Measurements from ENCODE around the gene MCAT.

MCAT gene

DNA sequence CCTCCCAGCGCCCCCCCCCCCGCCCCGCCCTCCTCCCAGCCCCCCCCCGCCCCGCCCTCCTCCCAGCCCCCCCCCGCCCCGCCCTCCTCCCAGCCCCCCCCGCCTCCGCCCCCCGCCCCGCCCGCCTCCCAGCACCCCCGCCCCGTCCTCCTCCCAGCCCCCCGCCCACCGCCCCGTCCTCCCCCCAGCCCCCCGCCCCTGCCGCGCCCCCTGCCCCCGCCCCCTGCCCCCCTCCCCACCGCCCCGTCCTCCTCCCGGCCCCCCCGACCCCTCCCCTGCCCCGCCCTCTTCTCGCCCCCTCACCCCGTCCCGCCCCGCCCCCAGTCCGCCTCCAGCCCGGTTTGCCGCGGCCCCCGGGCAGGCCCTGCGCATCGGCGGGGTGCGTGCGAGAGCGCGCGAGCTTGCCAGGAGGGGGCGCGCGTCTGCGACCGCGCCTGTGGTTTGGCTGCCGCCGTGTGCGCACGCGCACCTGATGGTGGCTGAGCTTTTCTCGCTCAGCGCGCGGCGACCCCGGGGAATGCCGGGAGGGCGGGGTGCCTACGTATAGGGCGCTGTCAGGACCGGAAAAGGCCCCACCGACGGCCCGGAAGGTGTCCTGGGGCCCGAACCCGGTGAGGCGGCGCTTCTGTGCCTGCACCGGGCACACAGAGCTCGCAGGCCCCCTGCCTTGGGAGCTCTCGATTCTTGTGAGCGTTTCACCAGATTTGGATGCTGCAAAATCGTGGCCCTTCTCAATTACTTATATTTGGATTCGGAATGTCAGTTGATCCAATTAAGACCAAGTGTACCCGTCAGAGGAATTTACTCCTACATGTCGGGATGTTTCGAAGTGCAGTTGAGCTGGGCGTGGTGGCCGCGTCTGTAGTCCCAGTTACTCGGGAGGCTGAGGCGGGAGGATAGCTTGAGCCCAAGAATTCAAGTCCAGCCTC is 44.2 kb upstream of the MCAT start:
- Histone ChIP-seq H3K4me2 (ENCODE audit: low read depth, low read length) (peak overlapping the region; percentile 88), H3K9me2 (replicated peaks; ENCODE audit: insufficient read depth, low read length) (no peaks in the 10 kb centered on the region), H3K4me1 (ENCODE audit: low read length) (peaks cover 6% of the 10 kb centered on the region), H3K27ac (ENCODE audit: low read length) (peak overlapping the region; percentile 77), H3K9ac (ENCODE audit: low read length) (peak overlapping the region; percentile 65), H3K4me3 (ENCODE audit: low read length) (peak overlapping the region; percentile 75), H4K20me1 (ENCODE audit: insufficient read depth, low read length) (no peaks in the 10 kb centered on the region), H3K27me3 (replicated peaks; ENCODE audit: insufficient read depth, low read length) (peaks cover 12% of the 10 kb centered on the region; the same call in 1 of the 2 replicates), H3K36me3 (replicated peaks; ENCODE audit: insufficient read depth, low read length) (no peaks in the 10 kb centered on the region), H3F3A (ENCODE audit: insufficient read depth, low read length) (peaks cover 7% of the 10 kb centered on the region), H3K9me3 (replicated peaks; ENCODE audit: insufficient read depth, low read length) (no peaks in the 10 kb centered on the region), H2AFZ (ENCODE audit: low read length) (peak overlapping the region; percentile 92), H3K79me2 (ENCODE audit: low read length) (peaks cover 39% of the 10 kb centered on the region)
- DNase-seq = peak; percentile 96
- TF ChIP-seq EZH2phosphoT487 (IDR thresholded peaks at IDR 0.05; ENCODE audit: low read length) = no peak
- TF ChIP-seq, protein P1, sequence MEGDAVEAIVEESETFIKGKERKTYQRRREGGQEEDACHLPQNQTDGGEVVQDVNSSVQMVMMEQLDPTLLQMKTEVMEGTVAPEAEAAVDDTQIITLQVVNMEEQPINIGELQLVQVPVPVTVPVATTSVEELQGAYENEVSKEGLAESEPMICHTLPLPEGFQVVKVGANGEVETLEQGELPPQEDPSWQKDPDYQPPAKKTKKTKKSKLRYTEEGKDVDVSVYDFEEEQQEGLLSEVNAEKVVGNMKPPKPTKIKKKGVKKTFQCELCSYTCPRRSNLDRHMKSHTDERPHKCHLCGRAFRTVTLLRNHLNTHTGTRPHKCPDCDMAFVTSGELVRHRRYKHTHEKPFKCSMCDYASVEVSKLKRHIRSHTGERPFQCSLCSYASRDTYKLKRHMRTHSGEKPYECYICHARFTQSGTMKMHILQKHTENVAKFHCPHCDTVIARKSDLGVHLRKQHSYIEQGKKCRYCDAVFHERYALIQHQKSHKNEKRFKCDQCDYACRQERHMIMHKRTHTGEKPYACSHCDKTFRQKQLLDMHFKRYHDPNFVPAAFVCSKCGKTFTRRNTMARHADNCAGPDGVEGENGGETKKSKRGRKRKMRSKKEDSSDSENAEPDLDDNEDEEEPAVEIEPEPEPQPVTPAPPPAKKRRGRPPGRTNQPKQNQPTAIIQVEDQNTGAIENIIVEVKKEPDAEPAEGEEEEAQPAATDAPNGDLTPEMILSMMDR (IDR thresholded peaks at IDR 0.05; ENCODE audit: low read length) = peak; percentile 57

DNA sequence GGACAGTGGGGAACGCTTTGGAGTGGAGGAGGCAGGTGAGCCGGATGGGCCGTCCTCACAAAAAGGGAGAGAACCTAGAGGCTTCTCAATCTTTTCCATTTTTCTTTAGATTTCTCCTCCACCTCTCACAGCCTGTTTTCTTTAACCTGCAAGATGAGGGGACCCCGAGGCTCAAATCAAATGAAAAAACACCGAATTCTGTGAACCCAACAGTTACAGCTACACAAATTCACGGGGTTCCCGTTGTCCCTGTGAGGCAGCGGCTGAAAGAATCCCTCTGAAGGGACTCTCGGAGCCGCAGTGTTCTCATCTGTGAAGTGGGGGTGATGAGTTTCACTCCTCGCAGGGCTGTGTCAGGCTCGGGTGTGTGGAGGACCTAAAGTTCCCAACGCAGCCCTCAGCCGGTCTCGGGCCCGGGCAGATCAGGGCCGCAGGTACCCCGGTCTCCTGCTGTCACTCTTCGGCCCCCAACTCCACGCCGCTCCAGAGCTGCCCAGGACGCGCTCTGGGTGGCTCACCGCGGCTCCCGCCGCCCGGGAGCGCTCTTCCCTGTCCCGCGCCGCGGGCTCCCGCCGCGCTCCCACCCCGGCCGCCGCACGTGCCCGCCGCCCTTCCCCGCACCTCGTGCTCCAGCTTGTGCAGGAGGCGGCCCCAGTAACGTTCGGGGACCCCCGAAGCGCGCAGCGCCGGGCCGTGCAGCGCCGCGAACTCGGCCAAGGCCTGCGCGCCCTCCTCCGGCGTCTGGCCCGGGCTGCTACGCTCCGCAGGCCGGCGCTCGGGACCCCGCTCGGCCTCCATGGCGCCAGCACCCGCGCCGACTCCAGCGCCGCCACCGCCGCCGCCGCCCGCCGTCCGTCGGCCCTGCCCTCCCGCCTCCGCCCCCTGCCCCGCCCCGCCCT is 43.3 kb upstream of the MCAT start, which contains the start of gene TTLL12:
TTLL12 (minus strand) TSS at position 863 of the 899 bp plus-strand sequence; CDS start at position 798, 65 bp downstream.
- TF ChIP-seq, protein P1 (IDR thresholded peaks at IDR 0.05; ENCODE audit: low read length) = no peak
- no peak for TF ChIP-seq EZH2phosphoT487 (IDR thresholded peaks at IDR 0.05; ENCODE audit: low read length)
- TF ChIP-seq EZH2 (optimal IDR thresholded peaks at IDR 0.05; ENCODE audit: low read depth, low read length) = no peak
- no peaks in the 10 kb centered on the region for H3K9me2 ChIP-seq (replicated peaks; ENCODE audit: insufficient read depth, low read length)
- no peaks in the 10 kb centered on the region for H3K36me3 ChIP-seq (replicated peaks; ENCODE audit: insufficient read depth, low read length)
- peak; percentile 59 for DNase-seq
- peak within 1 kb of the TSS; percentile 77 for H3K27ac ChIP-seq (ENCODE audit: low read length)
- H3K79me2 ChIP-seq (ENCODE audit: low read length) = peaks cover 40% of the 10 kb centered on the region
- peak within 1 kb of the TSS; percentile 84 for H3K9ac ChIP-seq (ENCODE audit: low read length)
- peaks cover 7% of the 10 kb centered on the region for H3F3A ChIP-seq (ENCODE audit: insufficient read depth, low read length)
- H3K27me3 ChIP-seq (replicated peaks; ENCODE audit: insufficient read depth, low read length) = peaks cover 7% of the 10 kb centered on the region; the same call in 1 of the 2 replicates
- no peaks in the 10 kb centered on the region for H3K9me3 ChIP-seq (replicated peaks; ENCODE audit: insufficient read depth, low read length)
- H2AFZ ChIP-seq (ENCODE audit: low read length) = peak within 1 kb of the TSS; percentile 92
- H3K4me3 ChIP-seq (ENCODE audit: low read length) = peak within 1 kb of the TSS; percentile 80
- H3K4me1 ChIP-seq (ENCODE audit: low read length) = peaks cover 6% of the 10 kb centered on the region
- H3K4me2 ChIP-seq (ENCODE audit: low read depth, low read length) = peak within 1 kb of the TSS; percentile 91
- no peaks in the 10 kb centered on the region for H4K20me1 ChIP-seq (ENCODE audit: insufficient read depth, low read length)

DNA sequence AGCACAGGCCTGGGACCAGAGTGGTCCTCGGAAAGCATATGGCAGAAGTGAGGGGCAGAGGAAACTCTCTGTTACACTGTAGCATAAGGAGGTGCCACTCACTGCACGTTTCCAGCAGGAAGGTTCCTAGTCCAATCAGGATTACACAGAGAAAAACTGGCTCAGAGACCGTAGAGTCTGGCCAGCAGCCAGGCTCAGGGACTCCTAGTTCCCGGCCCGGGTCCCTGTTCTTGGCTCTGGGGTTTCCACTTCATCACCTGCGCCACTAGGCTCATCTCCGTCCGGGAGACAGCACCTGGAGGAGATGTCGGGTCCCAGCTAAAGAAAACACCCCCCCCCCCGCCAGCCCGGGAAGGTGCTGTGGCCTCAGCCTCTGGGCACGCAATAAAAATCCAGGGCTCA is 42.7 kb upstream of the MCAT start:
- H3K79me2 ChIP-seq (ENCODE audit: low read length) = peaks cover 40% of the 10 kb centered on the region
- no peak overlapping the region for H2AFZ ChIP-seq (ENCODE audit: low read length)
- peaks cover 6% of the 10 kb centered on the region for H3K4me1 ChIP-seq (ENCODE audit: low read length)
- peaks cover under 1% of the 10 kb centered on the region; the same call in 1 of the 2 replicates for H3K27me3 ChIP-seq (replicated peaks; ENCODE audit: insufficient read depth, low read length)
- TF ChIP-seq, protein P1 (IDR thresholded peaks at IDR 0.05; ENCODE audit: low read length) = no peak
- TF ChIP-seq EZH2 (optimal IDR thresholded peaks at IDR 0.05; ENCODE audit: low read depth, low read length) (no peak), EZH2phosphoT487 (IDR thresholded peaks at IDR 0.05; ENCODE audit: low read length) (no peak)
- no peaks in the 10 kb centered on the region for H3K9me2 ChIP-seq (replicated peaks; ENCODE audit: insufficient read depth, low read length)
- H3K4me2 ChIP-seq (ENCODE audit: low read depth, low read length) = peak overlapping the region; percentile 91
- peak overlapping the region; percentile 84 for H3K9ac ChIP-seq (ENCODE audit: low read length)
- H4K20me1 ChIP-seq (ENCODE audit: insufficient read depth, low read length) = no peaks in the 10 kb centered on the region
- peaks cover 7% of the 10 kb centered on the region for H3F3A ChIP-seq (ENCODE audit: insufficient read depth, low read length)
- DNase-seq = peak; percentile 29
- no peaks in the 10 kb centered on the region for H3K36me3 ChIP-seq (replicated peaks; ENCODE audit: insufficient read depth, low read length)
- no peaks in the 10 kb centered on the region for H3K9me3 ChIP-seq (replicated peaks; ENCODE audit: insufficient read depth, low read length)
- H3K27ac ChIP-seq (ENCODE audit: low read length) = peak overlapping the region; percentile 32; the same call in 1 of the 2 replicates
- peak overlapping the region; percentile 80 for H3K4me3 ChIP-seq (ENCODE audit: low read length)

All from MM.1S (cell line).